ENCODE data around the gene CD36. TPM values are rescaled to one million over a fixed set of nuclear protein-coding genes. Genes with fewer than 3 reads are reported as not detected.
A peak's percentile ranks its signal among the peaks of the same experiment; 100 is the strongest.

Gene CD36
- total RNA-seq, 3 donors from 2014 or later, result 240 to 2,026 (median 919) TPM

- no peaks in the 10 kb centered on the region for H3K36me3 ChIP-seq
- no peaks in the 10 kb centered on the region for H3K4me1 ChIP-seq
- TF ChIP-seq CTCF (IDR thresholded peaks at IDR 0.05) (peak in 1 of 3 donors; percentile 12), POLR2AphosphoS5 (IDR thresholded peaks at IDR 0.05) (no peak), POLR2A (IDR thresholded peaks at IDR 0.05) (no peak)
- no peak overlapping the region for H3K27ac ChIP-seq
- no peaks in the 10 kb centered on the region for H3K27me3 ChIP-seq
- DNase-seq (ENCODE audit: low spot score in 2 of 2), result no peak
- H3K9me3 ChIP-seq, result no peaks in the 10 kb centered on the region
- H3K4me3 ChIP-seq, result no peak overlapping the region
- intact Hi-C loops (cut with DNase I; ENCODE audit: low total_unique reads), result no loop called here
Observed at GRCh38 chr7:80681272-80681885, 42.9 kb downstream of the CD36 start.

- TF ChIP-seq CTCF (IDR thresholded peaks at IDR 0.05), result no peak
- TF ChIP-seq POLR2AphosphoS5 (IDR thresholded peaks at IDR 0.05), result no peak
- TF ChIP-seq POLR2A (IDR thresholded peaks at IDR 0.05), result no peak
- Histone ChIP-seq H3K4me1 (no peaks in the 10 kb centered on the region), H3K27ac (no peak overlapping the region), H3K9me3 (no peaks in the 10 kb centered on the region), H3K27me3 (no peaks in the 10 kb centered on the region), H3K36me3 (no peaks in the 10 kb centered on the region), H3K4me3 (no peak overlapping the region)
- no peak for DNase-seq (ENCODE audit: low spot score in 2 of 2)
- intact Hi-C loops (cut with DNase I; ENCODE audit: low total_unique reads), result no loop called here
Observed at GRCh38 chr7:80682744-80683143, 44.3 kb downstream of the CD36 start.

- intact Hi-C loops (cut with DNase I; ENCODE audit: low total_unique reads), result no loop called here
- Histone ChIP-seq H3K4me3 (no peak overlapping the region), H3K27ac (no peak overlapping the region), H3K9me3 (no peaks in the 10 kb centered on the region), H3K4me1 (no peaks in the 10 kb centered on the region), H3K36me3 (no peaks in the 10 kb centered on the region), H3K27me3 (no peaks in the 10 kb centered on the region)
- DNase-seq (ENCODE audit: low spot score in 2 of 2), result no peak
- TF ChIP-seq POLR2A (IDR thresholded peaks at IDR 0.05) (no peak), POLR2AphosphoS5 (IDR thresholded peaks at IDR 0.05) (no peak), CTCF (IDR thresholded peaks at IDR 0.05) (no peak)
Observed at GRCh38 chr7:80686576-80686975, 48.1 kb downstream of the CD36 start.

- H3K9me3 ChIP-seq, result no peaks in the 10 kb centered on the region
- TF ChIP-seq POLR2A (IDR thresholded peaks at IDR 0.05) (no peak), CTCF (IDR thresholded peaks at IDR 0.05) (peak; percentile 78 to 90 (median 86)), POLR2AphosphoS5 (IDR thresholded peaks at IDR 0.05) (no peak)
- H3K4me3 ChIP-seq, result no peak overlapping the region
- H3K36me3 ChIP-seq, result no peaks in the 10 kb centered on the region
- no peaks in the 10 kb centered on the region for H3K4me1 ChIP-seq
- no peaks in the 10 kb centered on the region for H3K27me3 ChIP-seq
- no peak overlapping the region for H3K27ac ChIP-seq
- no peak for DNase-seq (ENCODE audit: low spot score in 2 of 2)
- intact Hi-C loops (cut with DNase I; ENCODE audit: low total_unique reads), result loop anchor here (5.0 kb wide), 1 partner anchor 773 kb away; no protein-coding TSS in a partner anchor
Observed at GRCh38 chr7:80699045-80699638, 60.7 kb downstream of the CD36 start.

GRCh38 chr7:80699721-80700256 is 61.3 kb downstream of the CD36 start:
- intact Hi-C loops (cut with DNase I; ENCODE audit: low total_unique reads), result loop anchor here (5.0 kb wide), 2 partner anchors 773 to 993 kb away; no protein-coding TSS in a partner anchor
- H3K27ac ChIP-seq, result no peak overlapping the region

More at GRCh38 chr7:80699721-80700256, 61.3 kb downstream of the CD36 start:
- TF ChIP-seq POLR2AphosphoS5 (IDR thresholded peaks at IDR 0.05) (no peak), CTCF (IDR thresholded peaks at IDR 0.05) (no peak), POLR2A (IDR thresholded peaks at IDR 0.05) (no peak)
- no peak for DNase-seq (ENCODE audit: low spot score in 2 of 2)
- H3K4me3 ChIP-seq, result no peak overlapping the region
- no peaks in the 10 kb centered on the region for H3K36me3 ChIP-seq
- H3K27me3 ChIP-seq, result no peaks in the 10 kb centered on the region
- no peaks in the 10 kb centered on the region for H3K9me3 ChIP-seq
- no peaks in the 10 kb centered on the region for H3K4me1 ChIP-seq

All from breast epithelium (tissue), 4 donors.